Adrenal gland (tissue), 12 donors: ENCODE measurements around the gene DDX31. TPM values are rescaled to one million over a fixed set of nuclear protein-coding genes. Genes with fewer than 3 reads are reported as not detected.

Experiments used
- DNase-seq, 7 donors: peaks; one replicate each; pipeline ENCODE4 v3.0.0-alpha.2; 2019 to 2020
- H3K27ac ChIP-seq, 5 donors: fragments of 200-600 bp; sonication (generic) in 4 of 5; 1 replicate in 3 of 5; 2 replicates in 2 of 5; pipeline versions ENCODE4 v1.5.1 to v1.8.0; 2016 to 2020; ENCODE audit warnings: mild to moderate bottlenecking in 1 of 5
- H3K27me3 ChIP-seq: fragments of 200-600 bp; 2 replicates; pipeline ENCODE4 v1.8.0; 2021
- H3K36me3 ChIP-seq, 2 donors: fragments of 200-600 bp; replicated peaks in 1 of 2; 1 replicate in 1 of 2; 2 replicates in 1 of 2; pipeline versions ENCODE4 v1.5.1 to v1.8.0; 2018 to 2022
- H3K4me1 ChIP-seq, 2 donors: fragments of 200-600 bp; replicated peaks in 1 of 2; 1 replicate in 1 of 2; 2 replicates in 1 of 2; pipeline versions ENCODE4 v1.5.1 to v1.8.0; 2018 to 2021
- H3K4me3 ChIP-seq, 4 donors: fragments of 200-600 bp; sonication (generic) in 3 of 4; one replicate each; pipeline ENCODE4 v1.5.1; 2016 to 2018
- H3K9me3 ChIP-seq, 3 donors: fragments of 200-600 bp; sonication (generic) in 1 of 3; replicated peaks in 1 of 3; 1 replicate in 2 of 3; 2 replicates in 1 of 3; pipeline versions ENCODE4 v1.5.1 to v1.8.0; 2016 to 2021
- CTCF ChIP-seq, 6 experiments: fragments of 450-650 bp in 4 of 6; fragments of 200-600 bp in 2 of 6; sonication (generic) in 1 of 6; IDR thresholded peaks; 1 replicate in 5 of 6; 2 replicates in 1 of 6; pipeline versions ENCODE4 v1.5.1 to v1.8.0; 2016 to 2021; ENCODE audit warnings: antibody characterized with exemption in 6 of 6, mild to moderate bottlenecking in 2 of 6, moderate library complexity in 1 of 6
- POLR2A ChIP-seq, 2 donors: fragments of 450-650 bp; IDR thresholded peaks; one replicate each; pipeline ENCODE4 v1.6.1; 2017; ENCODE audit warnings: antibody characterized with exemption in 2 of 2, mild to moderate bottlenecking in 2 of 2, moderate library complexity in 1 of 2
- WGBS, 4 donors: extraction: QIAGEN DNeasy Blood & Tissue Kit in 2 of 4; methylation state at CpG; one replicate each; pipeline versions ENCODE4 v1.1.5 to v1.1.7; 2013 to 2017; 5-methylcytosine and 5-hydroxymethylcytosine counted together
- intact Hi-C, 2 donors: fragments of 100-400 bp; cut with DNase I; formaldehyde crosslinking; loops; one replicate each; pipeline versions ENCODE4 v1.14.1 to v1.15.0; 2022 to 2023
- polyA plus RNA-seq, 3 donors: library from polyadenylated mRNA; stranded (reverse); fragments of 200-250 nt in 2 of 3; fragments of 350-450 nt in 1 of 3; fragmentation: Illumina TruSeq in 1 of 3; extraction: RNeasy Lipid Tissue Mini Kit (QIAGEN cat#74804) in 1 of 3; gene quantifications; one replicate each; pipeline ENCODE4 v1.2.3, GENCODE V29; 2013 to 2014
- total RNA-seq, 9 donors: library from RNA; depleted of rRNA in 4 of 9; stranded (reverse); fragments of >200 nt in 4 of 9; fragments of 120-200 nt in 1 of 9; fragmentation: NEBNext Ultra II Directional in 1 of 9; extraction: Animal tissue kit (Norgen Biotek cat#: 25700) in 1 of 9; gene quantifications; one replicate each; pipeline versions ENCODE4 v1.1.0 to v1.2.4, GENCODE V29; 2013 to 2023
- donor health status: healthy with polysubstance abuse.
- donor health status: Bipolar disorder and iron deficiency.
- donor health status: DM: yes; HTN: yes; CAD: no.
- donor health status: DM: no; HTN: no; CAD: no.
- donor health status: DM: no; HTN: no; CAD: no.
- donor health status: DM: yes; HTN: yes; CAD: no.

Gene DDX31
- total and polyA plus RNA-seq, 12 donors, result 7.4 to 13.8 (median 9.7) TPM

- Histone ChIP-seq H3K4me3 (no peak overlapping the region), H3K27ac (no peak overlapping the region), H3K36me3 (peaks cover 0 to 7% of the 10 kb centered on the region in 2 donors), H3K4me1 (no peaks in the 10 kb centered on the region), H3K27me3 (no peaks in the 10 kb centered on the region), H3K9me3 (no peaks in the 10 kb centered on the region)
- WGBS, 4 donors, result 73 to 84% (median 81%) methylated on average over 12 of the region's 12 CpGs
- TF ChIP-seq CTCF (IDR thresholded peaks at IDR 0.05), result no peak
- no peak for TF ChIP-seq POLR2A (IDR thresholded peaks at IDR 0.05)
- DNase-seq, result no peak
- intact Hi-C loops, result no loop called here
Observed at GRCh38 chr9:132600326-132600984, 69.3 kb downstream of the DDX31 start.

GRCh38 chr9:132597073-132597775 lies 72.6 kb downstream of the DDX31 start:
- H3K27me3 ChIP-seq, result no peaks in the 10 kb centered on the region
- H3K4me3 ChIP-seq, result no peak overlapping the region
- 89 to 93% (median 91%) methylated on average over 8 to 16 of the region's 16 CpGs for WGBS, 4 donors
- no peaks in the 10 kb centered on the region for H3K9me3 ChIP-seq
- H3K4me1 ChIP-seq, result no peaks in the 10 kb centered on the region
- peaks cover 0 to 21% of the 10 kb centered on the region in 2 donors for H3K36me3 ChIP-seq
- TF ChIP-seq POLR2A (IDR thresholded peaks at IDR 0.05), result no peak
- TF ChIP-seq CTCF (IDR thresholded peaks at IDR 0.05), result no peak
- no peak overlapping the region for H3K27ac ChIP-seq
- DNase-seq, result peak in 3 of 7 donors; percentile 16 to 48 (median 33)
- intact Hi-C loops, result no loop called here

GRCh38 chr9:132596200-132596599 lies 73.6 kb downstream of the DDX31 start:
- 72 to 82% (median 75%) methylated on average over 3 of the region's 3 CpGs for WGBS, 4 donors
- Histone ChIP-seq H3K27ac (no peak overlapping the region), H3K36me3 (peaks cover 0 to 21% of the 10 kb centered on the region in 2 donors), H3K4me3 (no peak overlapping the region), H3K27me3 (peaks cover 6% of the 10 kb centered on the region), H3K9me3 (no peaks in the 10 kb centered on the region), H3K4me1 (no peaks in the 10 kb centered on the region)
- no peak for TF ChIP-seq POLR2A (IDR thresholded peaks at IDR 0.05)
- no peak for DNase-seq
- intact Hi-C loops, result no loop called here

DNA sequence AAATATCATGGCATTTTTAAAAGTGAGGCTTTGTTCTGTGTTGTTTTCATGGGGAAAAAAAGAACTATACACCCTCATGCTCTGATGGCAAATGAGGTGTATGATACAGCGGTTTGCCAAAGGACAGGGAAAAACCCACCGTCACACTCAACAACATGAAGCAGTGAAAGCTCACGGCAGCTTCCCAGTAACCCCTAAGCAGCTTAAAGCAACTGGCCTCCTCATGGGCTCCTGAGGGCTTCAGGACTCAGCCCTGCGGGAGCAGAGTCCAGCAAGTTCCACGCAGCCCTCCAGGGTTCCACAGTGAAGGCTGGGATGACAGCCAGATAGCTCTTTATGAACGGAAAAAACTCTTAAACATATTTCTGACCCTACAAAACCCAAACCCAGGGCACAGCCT lies 74.5 kb downstream of the DDX31 start:
- WGBS, 4 donors, result 89 to 98% (median 94%) methylated on average over 3 to 6 of the region's 6 CpGs
- TF ChIP-seq CTCF (IDR thresholded peaks at IDR 0.05), result no peak
- TF ChIP-seq POLR2A (IDR thresholded peaks at IDR 0.05), result no peak
- intact Hi-C loops, result no loop called here
- no peak for DNase-seq
- H3K27ac ChIP-seq, result no peak overlapping the region
- peaks cover 0 to 21% of the 10 kb centered on the region in 2 donors for H3K36me3 ChIP-seq
- no peaks in the 10 kb centered on the region for H3K9me3 ChIP-seq
- no peak overlapping the region for H3K4me3 ChIP-seq
- H3K4me1 ChIP-seq, result peaks cover 0 to under 1% of the 10 kb centered on the region in 2 donors
- peaks cover 12% of the 10 kb centered on the region for H3K27me3 ChIP-seq
